SK-N-SH (cell line): ENCODE measurements around the gene TCEA3. TPM values are rescaled to one million over a fixed set of nuclear protein-coding genes. Genes with fewer than 3 reads are reported as not detected.

Experiments
- CTCF ChIA-PET: fragments of 300-600, 350-600 bp; formaldehyde crosslinking; extraction: SDS; loops from one replicate; lab custom pipeline; 2021; lab: Yijun Ruan, JAX
- POLR2A ChIA-PET: fragments of 350-600 bp; sonication (Branson Sonifier 250); formaldehyde crosslinking; extraction: SDS; loops from one replicate; lab custom pipeline; 2020; ENCODE audit warnings: antibody characterized with exemption, inconsistent platforms; lab: Yijun Ruan, JAX
- DNase-seq: peaks from one replicate; pipeline ENCODE4 v3.0.0; 2012
- H2AFZ ChIP-seq: fragments of 200-600 bp; sonication (generic); 2 replicates; pipeline ENCODE4 v1.8.1; 2016; ENCODE audit warnings: antibody characterized with exemption, mild to moderate bottlenecking, low read depth
- H3F3A ChIP-seq: fragments of 200-600 bp; sonication (generic); replicated peaks from 2 replicates; pipeline ENCODE3; 2016; ENCODE audit warnings: antibody characterized with exemption, mild to moderate bottlenecking; ENCODE audit not compliant: insufficient read depth
- H3K27ac ChIP-seq, 2 experiments: fragments of 200-500 bp in 1 of 2; fragments of 200-600 bp in 1 of 2; sonication (Bioruptor generic) in 1 of 2; sonication (generic), shearing (Covaris generic) in 1 of 2; 2 replicates each; pipeline versions ENCODE4 v1.5.1 to v1.6.1; 2014 to 2016; ENCODE audit warnings: low read depth in 2 of 2, inconsistent platforms in 1 of 2, low read length in 1 of 2, mild to moderate bottlenecking in 1 of 2, mixed read lengths in 1 of 2
- H3K27me3 ChIP-seq: fragments of 200-600 bp; sonication (generic), shearing (Covaris generic); 2 replicates; pipeline ENCODE4 v1.6.1; 2016; ENCODE audit warnings: mixed run types; ENCODE audit not compliant: insufficient read depth
- H3K36me3 ChIP-seq, 2 experiments: fragments of 200-500 bp in 1 of 2; fragments of 200-600 bp in 1 of 2; sonication (Bioruptor generic) in 1 of 2; sonication (generic) in 1 of 2; replicated peaks in 1 of 2; 2 replicates each; pipeline versions ENCODE3 to v1.5.1; 2014 to 2016; ENCODE audit warnings: low read length in 1 of 2, mild to moderate bottlenecking in 1 of 2; ENCODE audit not compliant: insufficient read depth in 2 of 2, control insufficient read depth in 1 of 2
- H3K4me1 ChIP-seq, 2 experiments: fragments of 200-500 bp in 1 of 2; fragments of 200-600 bp in 1 of 2; sonication (Bioruptor generic) in 1 of 2; sonication (generic), shearing (Covaris generic) in 1 of 2; 2 replicates each; pipeline versions ENCODE4 v1.5.1 to v1.6.1; 2014 to 2016; ENCODE audit warnings: low read depth in 1 of 2, low read length in 1 of 2, mixed run types in 1 of 2; ENCODE audit not compliant: insufficient read depth in 2 of 2, control insufficient read depth in 1 of 2
- H3K4me2 ChIP-seq: fragments of 200-600 bp; sonication (generic), shearing (Covaris generic); 2 replicates; pipeline ENCODE4 v1.6.1; 2017; ENCODE audit warnings: mixed run types
- H3K4me3 ChIP-seq, 2 experiments: fragments of 200-500 bp in 1 of 2; fragments of 200-600 bp in 1 of 2; sonication (Bioruptor generic) in 1 of 2; sonication (generic), shearing (Covaris generic) in 1 of 2; 2 replicates each; pipeline versions ENCODE4 v1.5.1 to v1.8.1; 2014 to 2016; ENCODE audit warnings: low read depth in 2 of 2, inconsistent platforms in 1 of 2, low read length in 1 of 2, mild to moderate bottlenecking in 1 of 2, mixed read lengths in 1 of 2, moderate library complexity in 1 of 2
- H3K79me2 ChIP-seq: fragments of 200-600 bp; sonication (generic); 2 replicates; pipeline ENCODE4 v1.8.1; 2017; ENCODE audit warnings: mild to moderate bottlenecking; ENCODE audit not compliant: insufficient read depth
- H3K9ac ChIP-seq: fragments of 200-600 bp; sonication (generic); 2 replicates; pipeline ENCODE4 v1.6.1; 2017; ENCODE audit warnings: mixed run types
- H3K9me2 ChIP-seq: fragments of 200-600 bp; sonication (generic); 2 replicates; pipeline ENCODE4 v1.6.1; 2017; ENCODE audit warnings: mixed run types
- H3K9me3 ChIP-seq: fragments of 200-600 bp; sonication (generic); 2 replicates; pipeline ENCODE4 v1.6.1; 2017; ENCODE audit warnings: mixed run types, mild to moderate bottlenecking, moderate library complexity
- H4K20me1 ChIP-seq: fragments of 200-600 bp; sonication (generic); 2 replicates; pipeline ENCODE4 v1.6.1; 2017; ENCODE audit warnings: mild to moderate bottlenecking, mixed run types; ENCODE audit not compliant: insufficient read depth
- CHD2 ChIP-seq: fragments of 150-350 bp; IDR thresholded peaks from 2 replicates; pipeline ENCODE4 v1.6.1; 2018; ENCODE audit warnings: low read length; ENCODE audit not compliant: partially characterized antibody
- ELF1 ChIP-seq: IDR thresholded peaks from 2 replicates; pipeline ENCODE4 v1.4.0; 2012
- EZH2phosphoT487 ChIP-seq: fragments of 200-600 bp; sonication (generic); IDR thresholded peaks from 2 replicates; pipeline ENCODE4 v1.6.1; 2017; ENCODE audit warnings: low read depth, mixed run types, mild to moderate bottlenecking, antibody characterized with exemption, moderate library complexity, borderline replicate concordance
- FOSL2 ChIP-seq: IDR thresholded peaks from 2 replicates; pipeline ENCODE4 v1.4.0; 2012; ENCODE audit warnings: low read depth, mild to moderate bottlenecking, moderate library complexity, borderline replicate concordance
- FOXJ3 ChIP-seq: sonication (generic); formaldehyde crosslinking; IDR thresholded peaks from 2 replicates; pipeline ENCODE4 v1.5.1; 2020; ENCODE audit warnings: mild to moderate bottlenecking, missing genetic modification reagents
- JUND ChIP-seq: IDR thresholded peaks from 2 replicates; pipeline ENCODE4 v1.4.0; 2012
- NFIC ChIP-seq: IDR thresholded peaks from 2 replicates; pipeline ENCODE4 v1.4.0; 2012; ENCODE audit warnings: borderline replicate concordance
- NRF1 ChIP-seq: IDR thresholded peaks from 2 replicates; pipeline ENCODE4 v1.6.1; 2012; ENCODE audit warnings: low read depth, mild to moderate bottlenecking, low read length
- POLR2AphosphoS5 ChIP-seq: IDR thresholded peaks from 2 replicates; pipeline ENCODE4 v1.6.1; 2012; ENCODE audit warnings: low read depth, low read length
- RCOR1 ChIP-seq: fragments of 150-350 bp; IDR thresholded peaks from 2 replicates; pipeline ENCODE4 v1.6.1; 2017; ENCODE audit warnings: antibody characterized with exemption, low read length
- RFX5 ChIP-seq: IDR thresholded peaks from 2 replicates; pipeline ENCODE4 v1.6.1; 2012; ENCODE audit warnings: mild to moderate bottlenecking, improper control_type of control experiment, low read length
- RXRA ChIP-seq: IDR thresholded peaks from 2 replicates; pipeline ENCODE4 v1.4.0; 2012; ENCODE audit warnings: low read depth, mild to moderate bottlenecking, borderline replicate concordance
- SMC3 ChIP-seq: IDR thresholded peaks from 2 replicates; pipeline ENCODE4 v1.6.1; 2012; ENCODE audit warnings: low read depth, low read length, improper control_type of control experiment
- TAF1 ChIP-seq: IDR thresholded peaks from 2 replicates; pipeline ENCODE4 v1.6.1; 2012; ENCODE audit warnings: low read depth, mild to moderate bottlenecking, low read length, moderate library complexity, borderline replicate concordance
- YY1 ChIP-seq: IDR thresholded peaks from 2 replicates; pipeline ENCODE4 v1.4.0; 2012; ENCODE audit warnings: low read depth, mild to moderate bottlenecking
- WGBS: methylation state at CpG from one replicate; pipeline ENCODE4 v1.1.6; 2017; ENCODE audit warnings: low lambda C conversion rate; 5-methylcytosine and 5-hydroxymethylcytosine counted together
- polyA plus RNA-seq, 3 experiments: library from polyadenylated mRNA; depleted of rRNA; stranded (reverse); fragments of >200 nt; gene quantifications; 2 replicates each; pipeline ENCODE4 v1.2.3, GENCODE V29; 2012
- TF ChIP-seq, protein P1 (sequence below): IDR thresholded peaks from 2 replicates; pipeline ENCODE4 v1.4.0; 2012; ENCODE audit warnings: low read depth, borderline replicate concordance
- TF ChIP-seq, protein P2 (sequence below): IDR thresholded peaks from 2 replicates; pipeline ENCODE4; 2012
- TF ChIP-seq, protein P3 (sequence below): IDR thresholded peaks from 2 replicates; pipeline ENCODE4 v1.4.0; 2012; ENCODE audit warnings: low read depth
- TF ChIP-seq, protein P4 (sequence below): IDR thresholded peaks from 2 replicates; pipeline ENCODE4 v1.6.1; 2012; ENCODE audit warnings: mild to moderate bottlenecking, low read depth, low read length, moderate library complexity
- TF ChIP-seq, protein P5 (sequence below): IDR thresholded peaks from 2 replicates; pipeline ENCODE4 v1.4.0; 2012; ENCODE audit warnings: low read depth, borderline replicate concordance

TCEA3 gene
- polyA plus RNA-seq, 1 of the 3 experiments (the other 2 are of a cell fraction): 1.1 TPM

DNA sequence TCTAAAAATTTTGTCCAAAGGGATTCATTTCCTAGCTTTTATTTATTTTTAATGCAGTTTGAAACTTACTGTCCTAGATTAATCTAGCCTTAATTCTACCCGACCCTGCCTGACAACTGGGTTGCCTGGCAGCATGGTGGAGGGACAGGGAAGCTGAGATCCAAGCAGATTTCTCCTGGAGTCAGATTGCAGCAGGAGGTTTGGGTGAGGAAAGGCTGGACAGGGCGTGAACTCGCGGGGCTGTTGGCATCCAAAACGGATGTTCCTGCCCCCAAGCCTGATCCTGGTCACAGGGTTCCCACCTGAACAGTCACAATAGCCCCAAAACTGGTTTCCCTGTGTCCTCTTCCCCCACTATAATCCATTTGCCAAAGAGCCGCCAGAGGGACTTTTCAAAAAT is 23.2 kb downstream of the TCEA3 start:
- 92% methylated on average over 6 of the region's 6 CpGs for WGBS
- CTCF ChIA-PET: interaction anchor here (0.7 to 3.1 kb wide), 4 partner anchors 13 to 303 kb away, joined by 3 to 13 read pairs (median 3); no protein-coding TSS in a partner anchor

More for the DNA sequence above, 23.2 kb downstream of the TCEA3 start:
- Histone ChIP-seq H3F3A (peaks cover 18% of the 10 kb centered on the region), H2AFZ (no peak overlapping the region), H3K27ac (no peak overlapping the region), H3K9me2 (no peaks in the 10 kb centered on the region), H3K36me3 (no peaks in the 10 kb centered on the region), H3K4me3 (no peak overlapping the region), H3K9ac (no peak overlapping the region), H3K27me3 (no peaks in the 10 kb centered on the region), H3K4me2 (no peak overlapping the region), H4K20me1 (no peaks in the 10 kb centered on the region), H3K9me3 (no peaks in the 10 kb centered on the region), H3K79me2 (no peaks in the 10 kb centered on the region), H3K4me1 (peaks cover 15 to 20% of the 10 kb centered on the region in 2 experiments)
- DNase-seq: no peak
- TF ChIP-seq, protein P1, sequence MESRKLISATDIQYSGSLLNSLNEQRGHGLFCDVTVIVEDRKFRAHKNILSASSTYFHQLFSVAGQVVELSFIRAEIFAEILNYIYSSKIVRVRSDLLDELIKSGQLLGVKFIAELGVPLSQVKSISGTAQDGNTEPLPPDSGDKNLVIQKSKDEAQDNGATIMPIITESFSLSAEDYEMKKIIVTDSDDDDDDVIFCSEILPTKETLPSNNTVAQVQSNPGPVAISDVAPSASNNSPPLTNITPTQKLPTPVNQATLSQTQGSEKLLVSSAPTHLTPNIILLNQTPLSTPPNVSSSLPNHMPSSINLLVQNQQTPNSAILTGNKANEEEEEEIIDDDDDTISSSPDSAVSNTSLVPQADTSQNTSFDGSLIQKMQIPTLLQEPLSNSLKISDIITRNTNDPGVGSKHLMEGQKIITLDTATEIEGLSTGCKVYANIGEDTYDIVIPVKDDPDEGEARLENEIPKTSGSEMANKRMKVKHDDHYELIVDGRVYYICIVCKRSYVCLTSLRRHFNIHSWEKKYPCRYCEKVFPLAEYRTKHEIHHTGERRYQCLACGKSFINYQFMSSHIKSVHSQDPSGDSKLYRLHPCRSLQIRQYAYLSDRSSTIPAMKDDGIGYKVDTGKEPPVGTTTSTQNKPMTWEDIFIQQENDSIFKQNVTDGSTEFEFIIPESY: no peak
- TF ChIP-seq, protein P2, sequence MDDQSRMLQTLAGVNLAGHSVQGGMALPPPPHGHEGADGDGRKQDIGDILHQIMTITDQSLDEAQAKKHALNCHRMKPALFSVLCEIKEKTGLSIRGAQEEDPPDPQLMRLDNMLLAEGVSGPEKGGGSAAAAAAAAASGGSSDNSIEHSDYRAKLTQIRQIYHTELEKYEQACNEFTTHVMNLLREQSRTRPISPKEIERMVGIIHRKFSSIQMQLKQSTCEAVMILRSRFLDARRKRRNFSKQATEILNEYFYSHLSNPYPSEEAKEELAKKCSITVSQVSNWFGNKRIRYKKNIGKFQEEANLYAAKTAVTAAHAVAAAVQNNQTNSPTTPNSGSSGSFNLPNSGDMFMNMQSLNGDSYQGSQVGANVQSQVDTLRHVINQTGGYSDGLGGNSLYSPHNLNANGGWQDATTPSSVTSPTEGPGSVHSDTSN: no peak
- no peak for TF ChIP-seq FOSL2
- TF ChIP-seq YY1: no peak
- TF ChIP-seq, protein P3, sequence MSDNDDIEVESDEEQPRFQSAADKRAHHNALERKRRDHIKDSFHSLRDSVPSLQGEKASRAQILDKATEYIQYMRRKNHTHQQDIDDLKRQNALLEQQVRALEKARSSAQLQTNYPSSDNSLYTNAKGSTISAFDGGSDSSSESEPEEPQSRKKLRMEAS: no peak
- no peak for TF ChIP-seq ELF1
- TF ChIP-seq POLR2AphosphoS5: no peak
- no peak for TF ChIP-seq TAF1
- no peak for TF ChIP-seq SMC3
- TF ChIP-seq NRF1: no peak
- TF ChIP-seq, protein P4, sequence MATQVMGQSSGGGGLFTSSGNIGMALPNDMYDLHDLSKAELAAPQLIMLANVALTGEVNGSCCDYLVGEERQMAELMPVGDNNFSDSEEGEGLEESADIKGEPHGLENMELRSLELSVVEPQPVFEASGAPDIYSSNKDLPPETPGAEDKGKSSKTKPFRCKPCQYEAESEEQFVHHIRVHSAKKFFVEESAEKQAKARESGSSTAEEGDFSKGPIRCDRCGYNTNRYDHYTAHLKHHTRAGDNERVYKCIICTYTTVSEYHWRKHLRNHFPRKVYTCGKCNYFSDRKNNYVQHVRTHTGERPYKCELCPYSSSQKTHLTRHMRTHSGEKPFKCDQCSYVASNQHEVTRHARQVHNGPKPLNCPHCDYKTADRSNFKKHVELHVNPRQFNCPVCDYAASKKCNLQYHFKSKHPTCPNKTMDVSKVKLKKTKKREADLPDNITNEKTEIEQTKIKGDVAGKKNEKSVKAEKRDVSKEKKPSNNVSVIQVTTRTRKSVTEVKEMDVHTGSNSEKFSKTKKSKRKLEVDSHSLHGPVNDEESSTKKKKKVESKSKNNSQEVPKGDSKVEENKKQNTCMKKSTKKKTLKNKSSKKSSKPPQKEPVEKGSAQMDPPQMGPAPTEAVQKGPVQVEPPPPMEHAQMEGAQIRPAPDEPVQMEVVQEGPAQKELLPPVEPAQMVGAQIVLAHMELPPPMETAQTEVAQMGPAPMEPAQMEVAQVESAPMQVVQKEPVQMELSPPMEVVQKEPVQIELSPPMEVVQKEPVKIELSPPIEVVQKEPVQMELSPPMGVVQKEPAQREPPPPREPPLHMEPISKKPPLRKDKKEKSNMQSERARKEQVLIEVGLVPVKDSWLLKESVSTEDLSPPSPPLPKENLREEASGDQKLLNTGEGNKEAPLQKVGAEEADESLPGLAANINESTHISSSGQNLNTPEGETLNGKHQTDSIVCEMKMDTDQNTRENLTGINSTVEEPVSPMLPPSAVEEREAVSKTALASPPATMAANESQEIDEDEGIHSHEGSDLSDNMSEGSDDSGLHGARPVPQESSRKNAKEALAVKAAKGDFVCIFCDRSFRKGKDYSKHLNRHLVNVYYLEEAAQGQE: no peak
- TF ChIP-seq JUND: no peak
- TF ChIP-seq EZH2phosphoT487: no peak
- TF ChIP-seq RXRA: no peak
- no peak for TF ChIP-seq FOXJ3 (CRISPR knock-in tag)
- no peak for TF ChIP-seq CHD2
- TF ChIP-seq, protein P5, sequence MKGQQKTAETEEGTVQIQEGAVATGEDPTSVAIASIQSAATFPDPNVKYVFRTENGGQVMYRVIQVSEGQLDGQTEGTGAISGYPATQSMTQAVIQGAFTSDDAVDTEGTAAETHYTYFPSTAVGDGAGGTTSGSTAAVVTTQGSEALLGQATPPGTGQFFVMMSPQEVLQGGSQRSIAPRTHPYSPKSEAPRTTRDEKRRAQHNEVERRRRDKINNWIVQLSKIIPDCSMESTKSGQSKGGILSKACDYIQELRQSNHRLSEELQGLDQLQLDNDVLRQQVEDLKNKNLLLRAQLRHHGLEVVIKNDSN: no peak
- TF ChIP-seq RCOR1: no peak
- no peak for TF ChIP-seq RFX5
- TF ChIP-seq NFIC: no peak
- POLR2A ChIA-PET: interaction anchor here (1.6 kb wide), 1 partner anchor 33 kb away, joined by 3 read pairs; no protein-coding TSS in a partner anchor
